Retinal pigment epithelial cell (primary cell): Measurements from ENCODE around the gene IKZF2.

Source experiments
- DNase-seq: peaks from one replicate; pipeline ENCODE4 v3.0.0-alpha.2; 2010; ENCODE audit warnings: low read depth
- H3K4me3 ChIP-seq: 2 replicates; pipeline ENCODE4 v1.5.1; 2011; ENCODE audit warnings: mild to moderate bottlenecking, low read length, control low read depth, moderate library complexity
- TF ChIP-seq, protein P1 (sequence below): conservative IDR thresholded peaks from 2 replicates; pipeline ENCODE4 v1.5.1; 2011; ENCODE audit warnings: low read depth, low read length, control low read depth, inconsistent platforms

IKZF2 gene

DNA sequence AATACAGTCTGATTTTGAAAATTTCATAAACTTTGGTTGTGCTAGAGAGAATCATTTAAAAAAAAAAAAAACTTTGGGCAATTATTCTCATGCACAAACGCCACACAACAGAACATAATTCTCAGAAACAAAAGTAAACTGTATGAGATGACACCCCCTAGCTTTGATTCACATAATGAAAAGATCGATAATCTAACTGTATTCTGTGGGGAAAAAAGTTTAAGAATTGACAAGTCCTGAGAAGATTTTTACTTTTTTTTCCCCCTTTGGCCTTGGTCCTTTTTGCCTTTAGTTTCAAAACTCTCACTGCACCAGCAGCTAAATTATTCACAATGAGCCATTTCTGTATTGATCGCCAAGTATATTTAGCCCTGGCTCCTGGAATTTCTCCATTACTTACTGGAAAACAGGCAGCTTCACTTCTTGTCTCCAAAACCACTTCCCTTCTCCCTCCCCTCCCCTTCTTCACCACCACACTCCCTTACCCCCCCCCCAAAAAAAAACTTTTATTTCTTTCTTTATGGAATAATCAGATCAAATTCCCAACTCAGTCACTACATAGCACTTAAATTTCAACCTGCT lies 2.0 kb downstream of the IKZF2 start:
- no peak for DNase-seq
- peak overlapping the region; percentile 88 for H3K4me3 ChIP-seq
- TF ChIP-seq, protein P1, sequence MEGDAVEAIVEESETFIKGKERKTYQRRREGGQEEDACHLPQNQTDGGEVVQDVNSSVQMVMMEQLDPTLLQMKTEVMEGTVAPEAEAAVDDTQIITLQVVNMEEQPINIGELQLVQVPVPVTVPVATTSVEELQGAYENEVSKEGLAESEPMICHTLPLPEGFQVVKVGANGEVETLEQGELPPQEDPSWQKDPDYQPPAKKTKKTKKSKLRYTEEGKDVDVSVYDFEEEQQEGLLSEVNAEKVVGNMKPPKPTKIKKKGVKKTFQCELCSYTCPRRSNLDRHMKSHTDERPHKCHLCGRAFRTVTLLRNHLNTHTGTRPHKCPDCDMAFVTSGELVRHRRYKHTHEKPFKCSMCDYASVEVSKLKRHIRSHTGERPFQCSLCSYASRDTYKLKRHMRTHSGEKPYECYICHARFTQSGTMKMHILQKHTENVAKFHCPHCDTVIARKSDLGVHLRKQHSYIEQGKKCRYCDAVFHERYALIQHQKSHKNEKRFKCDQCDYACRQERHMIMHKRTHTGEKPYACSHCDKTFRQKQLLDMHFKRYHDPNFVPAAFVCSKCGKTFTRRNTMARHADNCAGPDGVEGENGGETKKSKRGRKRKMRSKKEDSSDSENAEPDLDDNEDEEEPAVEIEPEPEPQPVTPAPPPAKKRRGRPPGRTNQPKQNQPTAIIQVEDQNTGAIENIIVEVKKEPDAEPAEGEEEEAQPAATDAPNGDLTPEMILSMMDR = no peak

DNA sequence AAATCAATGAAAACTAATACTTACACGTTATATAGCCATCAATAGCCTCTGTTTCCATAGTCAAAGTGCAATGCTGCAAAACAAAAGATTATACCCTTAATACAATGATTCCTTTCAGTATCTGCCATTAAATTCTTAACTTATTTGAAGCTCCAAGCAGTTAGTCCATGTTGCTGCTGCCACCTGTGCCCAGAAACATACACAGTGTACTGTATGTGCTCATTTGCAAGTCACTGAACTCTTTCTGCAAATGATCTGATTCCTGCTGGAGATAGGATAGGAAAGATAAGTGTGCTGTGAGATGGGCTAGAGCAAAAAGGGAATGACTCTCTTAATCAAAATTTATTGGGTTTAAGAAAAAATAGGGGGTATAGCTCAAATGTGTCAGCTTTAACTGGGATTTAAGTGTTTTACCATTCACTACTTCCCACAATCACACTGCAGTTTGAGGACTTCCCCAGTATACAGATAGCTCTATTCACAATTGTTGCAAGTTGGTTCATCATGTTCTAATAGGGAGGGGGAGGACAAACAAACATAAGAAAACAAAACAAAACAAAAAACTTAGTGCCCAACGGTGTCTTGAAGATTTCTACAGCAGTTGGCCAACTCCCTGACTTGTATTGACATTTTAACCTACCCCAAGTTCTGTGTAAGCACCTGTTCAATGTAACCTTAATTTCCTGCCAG lies 2.7 kb downstream of the IKZF2 start:
- peak overlapping the region; percentile 88 for H3K4me3 ChIP-seq
- no peak for DNase-seq
- TF ChIP-seq, protein P1 = no peak

DNA sequence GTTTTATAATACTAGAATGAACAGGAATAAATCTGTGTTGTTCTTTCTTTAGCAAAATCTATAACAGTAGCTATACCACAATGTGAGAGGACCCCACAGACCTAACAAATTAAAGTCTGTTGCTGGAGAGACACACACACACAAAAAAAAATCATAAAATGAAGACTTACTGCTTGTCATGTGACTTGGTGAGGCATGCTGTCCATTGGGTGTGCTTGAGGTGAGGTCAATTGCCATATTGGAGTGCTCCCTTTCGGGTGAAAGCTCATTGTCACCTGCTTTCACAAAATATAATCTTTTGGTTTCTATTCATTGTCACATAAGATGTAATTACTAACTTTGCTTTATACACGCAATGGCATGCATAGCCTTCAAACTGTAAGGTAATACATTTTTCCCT lies 3.9 kb downstream of the IKZF2 start:
- TF ChIP-seq, protein P1 = no peak
- no peak for DNase-seq
- no peak overlapping the region for H3K4me3 ChIP-seq

DNA sequence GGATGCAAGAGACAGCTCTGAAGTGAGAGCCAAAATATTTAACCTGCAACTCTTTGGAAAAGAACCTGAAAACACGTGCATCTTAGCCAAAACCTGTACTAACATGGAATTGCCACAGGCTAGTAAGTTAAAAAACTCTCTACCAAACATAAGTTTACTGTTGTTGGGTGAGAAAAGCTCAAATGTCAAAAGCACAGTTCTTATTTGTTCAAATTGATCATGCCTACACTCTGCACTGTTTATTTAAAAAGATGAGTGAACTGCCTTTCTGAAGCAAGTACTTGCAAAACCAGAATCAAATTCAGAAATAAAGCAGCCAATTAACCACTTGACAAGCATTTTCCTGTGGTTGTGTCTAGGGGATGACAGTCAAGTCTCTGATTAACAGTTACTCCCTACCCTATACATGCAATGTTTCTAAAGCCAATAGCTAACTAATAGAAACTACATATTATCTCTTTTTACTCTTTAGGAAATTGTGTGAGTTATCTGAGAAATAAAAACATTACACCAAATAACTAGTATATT lies 5.6 kb downstream of the IKZF2 start:
- TF ChIP-seq, protein P1 = no peak
- no peak overlapping the region for H3K4me3 ChIP-seq
- no peak for DNase-seq

DNA sequence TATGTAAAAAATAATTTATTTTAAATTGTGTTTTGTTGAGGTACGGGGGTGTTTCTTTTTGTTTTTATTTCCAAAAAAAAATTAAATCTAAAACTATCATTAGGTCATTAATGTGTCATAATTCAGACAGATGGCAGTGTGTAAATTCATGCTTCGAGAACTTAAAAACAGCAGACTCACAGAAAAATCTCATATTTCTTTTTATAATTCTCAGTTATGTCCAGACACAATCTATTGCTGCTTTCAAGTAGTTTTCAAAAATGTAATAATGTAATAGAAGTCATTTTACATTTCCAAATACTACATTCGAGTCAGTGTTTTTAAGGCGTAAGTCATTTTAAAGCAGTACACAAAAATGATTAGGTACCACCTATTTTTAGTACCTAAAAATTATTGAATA lies 14.3 kb downstream of the IKZF2 start:
- TF ChIP-seq, protein P1 = no peak
- no peak overlapping the region for H3K4me3 ChIP-seq
- DNase-seq = no peak

DNA sequence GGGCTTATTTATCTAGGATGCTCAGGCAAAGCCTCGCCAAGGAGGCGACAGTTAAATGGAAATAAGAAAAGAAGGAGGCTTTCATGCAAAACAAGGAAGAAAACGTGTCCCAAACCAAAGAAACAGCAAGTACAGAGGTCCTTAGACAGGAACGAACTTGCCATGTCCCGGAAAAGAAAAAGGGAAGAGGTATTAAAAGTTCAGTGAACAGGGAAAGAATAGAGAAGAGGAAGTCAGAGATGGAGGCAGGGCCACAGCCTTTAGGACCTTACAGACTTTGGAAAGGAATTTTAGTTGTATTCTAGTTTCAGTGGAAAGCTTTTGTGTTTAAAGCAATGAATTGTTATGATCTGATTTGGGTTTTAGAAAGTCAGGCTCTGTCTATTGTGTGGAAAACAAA lies 22.1 kb downstream of the IKZF2 start:
- no peak for DNase-seq
- H3K4me3 ChIP-seq = no peak overlapping the region
- TF ChIP-seq, protein P1 = no peak
